Measurements from ENCODE around the gene CGB7.
"Not testable (repeated sequence)": the region's sequence is repeated elsewhere in the genome, so short reads cannot be mapped to it uniquely, and the experiment has no call there.

- not testable (repeated sequence) for TF ChIP-seq CTCF, POLR2A (IDR thresholded peaks at IDR 0.05)
Observed at GRCh38 chr19:49028686-49029085, 28.9 kb downstream of the CGB7 start.
